GM19455 (cell line): ENCODE measurements around the gene ADAM10.

Source experiments
- ATAC-seq: cut with Tn5 transposase; IDR thresholded peaks from one replicate; pipeline ENCODE4 v1.9.1; 2021; ENCODE audit not compliant: unreplicated experiment

The ADAM10 gene

GRCh38 chr15:58760385-58761009 lies 11.0 kb upstream of the ADAM10 start:
- ATAC-seq = no peak

- ATAC-seq = no peak
Observed at GRCh38 chr15:58758141-58758540, 8.6 kb upstream of the ADAM10 start.

- ATAC-seq = no peak
Observed at GRCh38 chr15:58755956-58756355, 6.4 kb upstream of the ADAM10 start.

- no peak for ATAC-seq
Observed at GRCh38 chr15:58755350-58755749, 5.8 kb upstream of the ADAM10 start.

- ATAC-seq = no peak
Observed at GRCh38 chr15:58752716-58753115, 3.2 kb upstream of the ADAM10 start.

- ATAC-seq = peak; percentile 43
Observed at GRCh38 chr15:58748852-58749531, 515 bp downstream of the ADAM10 start.

- no peak for ATAC-seq
Observed at GRCh38 chr15:58748040-58748851, 1.3 kb downstream of the ADAM10 start.

- no peak for ATAC-seq
Observed at GRCh38 chr15:58746174-58746573, 3.3 kb downstream of the ADAM10 start.

- ATAC-seq = no peak
Observed at GRCh38 chr15:58742819-58743502, 6.5 kb downstream of the ADAM10 start.

- ATAC-seq = no peak
Observed at GRCh38 chr15:58742022-58742813, 7.3 kb downstream of the ADAM10 start.

GRCh38 chr15:58741032-58741431 lies 8.5 kb downstream of the ADAM10 start:
- ATAC-seq = no peak

GRCh38 chr15:58740436-58740835 lies 9.1 kb downstream of the ADAM10 start:
- ATAC-seq = no peak

GRCh38 chr15:58738046-58738707 lies 11.3 kb downstream of the ADAM10 start:
- no peak for ATAC-seq

- no peak for ATAC-seq
Observed at GRCh38 chr15:58737298-58737697, 12.2 kb downstream of the ADAM10 start.

GRCh38 chr15:58736018-58736643 lies 13.4 kb downstream of the ADAM10 start:
- no peak for ATAC-seq

GRCh38 chr15:58734859-58735258 lies 14.6 kb downstream of the ADAM10 start:
- no peak for ATAC-seq

GRCh38 chr15:58732625-58733363 lies 16.7 kb downstream of the ADAM10 start:
- ATAC-seq = no peak

GRCh38 chr15:58731756-58732535 lies 17.6 kb downstream of the ADAM10 start:
- ATAC-seq = no peak
